Umbilical cord (tissue), 2 donors: ENCODE data around the gene MED13L. TPM values are rescaled to one million over a fixed set of nuclear protein-coding genes. Genes with fewer than 3 reads are reported as not detected.

Source experiments
- DNase-seq: peaks from one replicate; pipeline ENCODE4 v3.0.0-alpha.2; 2015; ENCODE audit warnings: low spot score
- total RNA-seq: library from RNA; depleted of rRNA; stranded (reverse); fragments of >200 nt; gene quantifications from one replicate; pipeline ENCODE4 v1.2.3, GENCODE V29; 2014; ENCODE audit warnings: low replicate concordance; ENCODE audit not compliant: insufficient read depth

The MED13L gene
- total RNA-seq, 1 donor from 2014 or later = 285 TPM

DNA sequence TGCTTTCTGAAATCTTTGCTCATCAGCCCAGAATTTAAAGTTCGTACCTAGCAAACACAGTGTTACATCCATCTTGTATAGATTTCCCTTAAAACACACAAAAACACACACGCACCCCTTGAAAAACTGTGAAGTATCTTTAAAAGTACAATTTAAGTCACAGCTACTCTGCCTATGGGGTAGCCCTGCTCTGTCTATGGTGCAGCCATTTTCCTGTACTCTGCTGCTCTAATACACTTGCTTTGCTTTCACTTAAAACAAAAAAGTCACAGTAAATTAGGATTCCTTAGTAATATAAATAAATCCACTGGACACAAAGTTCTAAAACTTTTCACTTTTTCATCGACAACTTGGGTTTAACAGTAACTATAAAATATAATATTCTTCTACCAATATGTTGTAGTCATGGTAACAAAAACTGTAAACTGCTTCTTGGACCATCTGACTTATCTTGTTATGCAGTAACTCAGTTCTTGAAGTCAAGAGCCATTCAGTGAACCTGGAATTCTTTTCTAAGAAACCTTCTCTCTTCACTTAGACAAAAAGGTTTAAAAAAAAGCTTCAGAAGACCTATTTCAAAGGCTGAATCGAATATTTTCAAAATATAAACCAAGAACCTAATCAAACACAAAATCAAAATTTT is 63.5 kb downstream of the MED13L start:
- no peak for DNase-seq

DNA sequence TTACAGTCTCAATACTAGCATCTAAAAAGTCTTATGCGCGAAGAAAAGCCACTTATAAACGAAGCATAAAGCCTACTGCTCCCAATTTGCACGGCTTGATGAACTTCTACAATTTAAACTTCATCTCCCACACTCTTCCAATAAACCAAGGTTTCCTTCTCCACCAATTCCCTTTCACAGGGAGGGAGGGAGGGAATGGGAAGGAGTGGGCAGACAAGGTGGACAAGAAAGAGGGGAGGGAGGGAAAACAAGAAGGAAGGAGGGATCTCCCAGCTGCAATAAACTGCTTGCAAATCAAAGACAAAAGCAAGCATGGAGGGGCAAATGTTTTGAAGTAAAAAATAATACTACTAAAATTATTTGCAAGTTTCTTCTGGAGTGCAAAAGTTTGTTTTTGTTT is 64.5 kb downstream of the MED13L start:
- DNase-seq = no peak

DNA sequence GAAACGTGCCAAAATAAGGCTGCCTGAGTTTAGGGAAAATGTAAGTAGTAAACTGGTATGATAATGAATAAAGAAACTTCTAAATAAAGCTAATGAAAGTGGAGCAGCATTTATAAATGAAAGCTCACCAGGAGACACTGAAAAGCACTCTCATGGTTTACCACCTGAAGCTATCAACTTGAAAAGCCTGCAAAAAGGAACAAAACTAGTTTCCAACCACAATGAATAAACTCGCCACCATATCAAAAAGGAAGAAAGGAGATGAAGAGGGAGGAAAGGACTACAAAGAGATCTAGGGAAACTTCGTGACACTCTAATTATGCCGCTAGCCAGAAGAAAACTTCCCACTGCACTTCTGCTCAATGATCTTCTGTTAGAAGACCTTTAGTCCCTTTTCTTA is 66.7 kb downstream of the MED13L start:
- DNase-seq = no peak

DNA sequence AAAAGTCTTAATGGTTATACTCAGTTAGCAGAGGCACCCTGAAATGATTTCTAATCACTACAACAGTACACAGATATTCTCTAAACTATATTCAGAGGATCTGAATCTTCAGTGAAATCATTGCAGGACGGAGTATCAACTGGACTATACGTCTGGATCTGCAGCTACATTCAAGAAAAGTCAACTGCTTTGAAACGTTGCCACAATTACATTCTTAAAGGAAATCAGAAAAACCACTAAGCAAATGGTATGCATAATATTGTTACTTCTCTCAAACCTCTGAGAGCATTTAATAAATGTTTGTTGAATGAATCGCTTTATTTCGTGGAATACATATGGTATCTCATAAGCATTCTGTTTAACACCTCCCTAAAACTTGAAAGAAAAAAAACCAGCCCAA is 67.4 kb downstream of the MED13L start:
- DNase-seq = peak; percentile 40

DNA sequence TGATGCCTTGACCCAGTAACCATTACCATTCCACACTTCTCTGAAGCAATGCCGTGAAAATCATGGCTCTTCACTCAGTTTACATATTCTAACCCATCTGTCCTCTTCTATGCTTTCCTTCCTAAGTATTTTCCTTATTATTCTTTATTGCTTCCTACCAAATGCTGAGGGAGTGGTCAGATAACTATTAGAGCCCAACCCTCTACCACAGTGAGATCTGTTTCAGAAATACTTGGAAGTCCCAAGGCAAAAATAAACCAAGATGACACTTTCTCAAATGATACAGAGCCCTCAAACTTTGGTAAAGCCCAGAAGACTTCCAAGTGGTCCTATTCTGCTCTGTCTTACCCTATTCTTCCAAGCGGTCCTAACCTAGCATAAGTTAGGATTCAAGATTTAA is 68.0 kb downstream of the MED13L start:
- no peak for DNase-seq

DNA sequence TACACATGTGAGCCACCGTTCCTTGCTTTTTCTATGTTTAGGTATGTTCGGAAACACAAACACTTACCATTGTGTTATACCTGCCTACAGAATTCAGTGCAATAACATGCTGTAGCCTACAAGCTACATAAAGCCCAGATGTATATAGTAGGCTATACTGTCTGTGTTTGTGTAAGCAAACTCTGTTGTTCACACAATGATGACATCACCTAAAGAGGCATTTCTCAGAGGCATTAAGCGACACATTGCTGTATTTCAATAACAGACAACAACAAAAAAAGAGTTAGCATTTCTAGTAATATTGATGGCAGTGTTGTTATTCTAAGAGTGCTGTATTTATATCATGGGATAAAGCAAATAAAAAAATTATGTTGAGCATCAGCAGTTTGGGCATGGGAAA is 70.2 kb downstream of the MED13L start:
- no peak for DNase-seq

DNA sequence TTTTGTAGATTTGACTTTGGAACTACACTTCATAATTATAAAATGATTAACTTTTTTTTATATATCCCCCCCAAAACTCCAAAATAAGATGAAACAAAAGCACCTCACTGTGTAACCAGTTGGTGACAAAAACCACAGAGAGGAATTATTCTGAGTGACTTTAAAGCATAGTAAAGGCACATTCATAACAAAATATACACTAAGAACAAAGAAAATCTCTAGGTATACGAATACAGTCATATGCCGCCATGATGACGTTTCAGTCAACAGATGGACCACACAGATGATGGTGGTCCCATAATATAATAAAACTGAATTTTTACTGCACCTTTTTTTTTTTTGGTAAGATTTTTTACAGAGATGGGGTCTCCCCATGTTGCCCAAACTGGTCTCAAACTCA is 70.7 kb downstream of the MED13L start:
- no peak for DNase-seq

DNA sequence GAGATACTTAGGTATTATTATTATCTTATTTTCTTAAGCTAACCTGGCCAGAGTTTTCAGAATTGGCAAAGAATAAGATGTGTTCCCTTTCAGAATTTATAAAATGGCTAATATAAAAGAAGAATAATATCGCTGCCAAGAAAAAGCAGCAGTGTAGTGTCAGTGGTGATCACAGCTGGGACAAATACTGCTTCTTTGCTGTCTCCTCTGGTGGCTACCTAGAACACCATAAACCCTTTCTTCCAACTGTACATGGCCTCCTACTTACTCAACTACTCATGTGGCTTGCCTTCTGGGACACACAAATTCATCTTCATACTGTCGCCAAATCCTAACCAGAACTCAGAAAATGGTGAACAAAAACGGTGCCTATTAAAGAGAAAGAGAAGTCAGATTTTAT is 72.7 kb downstream of the MED13L start:
- no peak for DNase-seq

DNA sequence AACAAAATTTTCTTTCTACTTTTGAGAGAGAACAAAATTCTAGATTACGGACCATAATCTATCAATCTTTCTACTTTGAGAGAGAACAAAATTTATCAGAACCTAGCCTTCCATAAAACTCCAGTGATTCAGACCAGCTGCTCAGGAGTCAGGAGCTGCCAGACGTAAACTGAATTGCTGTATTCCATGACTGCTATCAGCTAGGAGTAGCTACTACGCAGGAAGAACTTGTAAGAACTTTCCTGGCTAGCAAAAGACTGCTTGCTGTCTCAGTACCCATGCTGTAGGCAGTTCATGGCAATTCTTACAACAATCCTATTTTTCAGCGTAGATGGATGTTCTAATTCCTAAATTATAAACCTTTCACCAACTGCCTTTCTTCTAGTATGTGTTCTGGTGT is 73.3 kb downstream of the MED13L start:
- DNase-seq = peak; percentile 40

DNA sequence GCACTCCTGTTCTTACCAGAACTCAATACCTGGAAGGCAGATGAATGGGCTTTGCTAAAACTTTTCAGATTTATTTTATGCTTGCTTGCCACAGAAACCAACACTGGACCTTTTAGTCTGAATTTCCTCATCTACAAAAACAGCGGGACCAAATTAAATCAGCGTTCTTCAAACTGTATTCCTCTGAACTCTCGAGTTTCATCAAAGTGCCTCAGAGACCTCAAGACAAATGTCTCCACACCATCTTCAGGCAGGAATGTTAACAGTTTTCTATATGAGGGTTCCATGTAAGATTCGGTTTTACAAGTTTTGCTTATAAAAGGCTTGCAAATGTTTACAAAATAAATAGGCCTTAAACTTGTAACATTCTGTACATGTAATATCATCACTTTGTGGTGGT is 74.6 kb downstream of the MED13L start:
- no peak for DNase-seq

DNA sequence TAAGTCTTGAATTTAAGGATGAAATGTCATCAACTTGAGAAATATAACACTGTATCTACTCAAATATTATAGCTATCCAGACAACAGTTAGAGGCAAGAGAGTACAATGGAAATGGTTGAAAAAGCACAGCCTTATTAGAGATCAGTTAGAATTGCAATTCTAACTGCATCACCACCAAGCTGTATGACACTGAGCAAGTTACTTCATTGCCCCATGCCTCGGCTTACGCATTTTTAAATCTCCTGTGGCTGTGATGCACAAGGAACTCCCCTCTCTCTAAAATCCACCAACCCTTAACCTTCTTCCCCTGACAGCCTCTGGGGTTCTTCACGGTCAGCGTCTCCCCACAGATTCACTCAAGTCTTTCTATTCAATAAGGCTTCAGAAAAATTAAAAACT is 75.1 kb downstream of the MED13L start:
- no peak for DNase-seq

DNA sequence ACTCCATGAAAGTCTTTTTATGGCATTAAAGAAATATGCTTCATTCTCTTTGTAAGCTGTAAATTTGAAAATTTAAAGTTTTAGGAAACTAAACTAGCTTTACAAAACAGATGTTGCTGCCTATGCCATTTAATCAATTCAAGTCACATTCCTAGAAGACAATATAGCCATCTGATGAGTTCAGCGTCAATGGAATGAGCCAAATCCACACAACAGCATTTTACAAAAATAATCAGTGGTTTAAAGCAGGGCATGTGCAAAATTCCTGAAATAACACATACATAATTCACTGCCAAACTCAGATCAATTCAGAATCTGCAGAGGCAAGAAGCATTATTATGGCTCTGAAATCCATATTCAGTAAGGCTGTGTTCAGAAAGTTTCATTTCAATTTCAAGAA is 75.6 kb downstream of the MED13L start:
- DNase-seq = no peak

DNA sequence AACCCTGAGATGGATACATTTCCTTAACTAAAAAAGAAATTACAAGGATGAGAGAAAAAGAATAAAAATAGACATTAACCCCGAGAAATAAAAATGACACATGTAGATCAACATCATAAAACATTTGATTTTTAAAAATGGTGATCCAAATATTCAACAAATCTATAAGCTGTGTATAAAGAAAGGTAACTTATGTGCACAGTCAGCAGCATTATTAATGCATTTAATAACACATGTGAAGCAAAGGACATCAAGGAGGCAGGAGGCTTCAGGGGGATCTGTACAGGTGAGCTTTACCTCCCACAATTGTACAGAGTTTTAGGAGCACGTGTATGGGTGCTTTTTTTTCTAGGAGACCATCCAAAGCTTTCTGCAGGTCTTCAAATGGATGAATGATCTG is 76.1 kb downstream of the MED13L start:
- no peak for DNase-seq

DNA sequence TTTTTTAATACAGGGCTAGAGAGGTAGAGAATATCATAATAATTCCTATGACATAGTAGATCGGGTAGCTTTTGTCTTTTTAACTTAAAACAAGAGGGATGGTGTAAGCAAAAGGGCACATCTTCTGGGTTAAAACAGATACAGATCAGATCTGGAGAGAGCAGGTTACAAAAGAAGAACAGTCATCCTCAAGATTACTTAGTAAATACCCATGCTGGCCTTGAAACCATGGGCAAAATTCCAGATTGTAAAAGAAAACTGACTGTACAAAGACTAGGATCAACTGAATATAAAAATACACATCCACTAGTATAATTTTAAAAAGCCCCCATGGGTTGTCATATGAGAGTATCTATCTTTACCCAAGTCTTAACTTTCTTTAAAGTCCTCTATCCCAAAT is 76.7 kb downstream of the MED13L start:
- DNase-seq = peak; percentile 77

DNA sequence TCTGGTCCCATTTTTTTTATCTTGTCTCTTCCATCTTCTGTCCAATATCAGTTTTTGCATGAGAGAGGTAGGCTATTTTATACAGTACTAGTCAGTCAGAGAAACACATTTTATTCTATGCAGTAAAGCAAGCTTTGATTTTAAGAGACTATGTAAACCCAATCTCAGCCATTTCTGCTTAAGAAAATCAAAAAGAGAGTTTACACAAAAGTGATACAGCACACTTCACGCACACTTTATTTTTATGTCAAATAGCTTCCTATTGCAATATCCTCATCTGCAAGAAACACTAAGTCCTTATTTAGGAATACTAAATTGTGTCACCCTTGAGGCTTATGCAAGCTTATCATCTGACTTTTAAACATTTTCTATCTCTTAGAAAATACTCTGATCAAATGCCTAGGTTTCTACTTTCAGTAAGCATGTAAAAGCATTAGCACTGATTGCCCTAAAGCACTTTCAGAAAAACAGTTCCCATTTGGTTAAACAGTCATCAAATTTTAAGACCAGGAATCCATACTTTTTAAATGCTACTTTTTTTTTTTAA is 78.3 kb downstream of the MED13L start:
- no peak for DNase-seq

DNA sequence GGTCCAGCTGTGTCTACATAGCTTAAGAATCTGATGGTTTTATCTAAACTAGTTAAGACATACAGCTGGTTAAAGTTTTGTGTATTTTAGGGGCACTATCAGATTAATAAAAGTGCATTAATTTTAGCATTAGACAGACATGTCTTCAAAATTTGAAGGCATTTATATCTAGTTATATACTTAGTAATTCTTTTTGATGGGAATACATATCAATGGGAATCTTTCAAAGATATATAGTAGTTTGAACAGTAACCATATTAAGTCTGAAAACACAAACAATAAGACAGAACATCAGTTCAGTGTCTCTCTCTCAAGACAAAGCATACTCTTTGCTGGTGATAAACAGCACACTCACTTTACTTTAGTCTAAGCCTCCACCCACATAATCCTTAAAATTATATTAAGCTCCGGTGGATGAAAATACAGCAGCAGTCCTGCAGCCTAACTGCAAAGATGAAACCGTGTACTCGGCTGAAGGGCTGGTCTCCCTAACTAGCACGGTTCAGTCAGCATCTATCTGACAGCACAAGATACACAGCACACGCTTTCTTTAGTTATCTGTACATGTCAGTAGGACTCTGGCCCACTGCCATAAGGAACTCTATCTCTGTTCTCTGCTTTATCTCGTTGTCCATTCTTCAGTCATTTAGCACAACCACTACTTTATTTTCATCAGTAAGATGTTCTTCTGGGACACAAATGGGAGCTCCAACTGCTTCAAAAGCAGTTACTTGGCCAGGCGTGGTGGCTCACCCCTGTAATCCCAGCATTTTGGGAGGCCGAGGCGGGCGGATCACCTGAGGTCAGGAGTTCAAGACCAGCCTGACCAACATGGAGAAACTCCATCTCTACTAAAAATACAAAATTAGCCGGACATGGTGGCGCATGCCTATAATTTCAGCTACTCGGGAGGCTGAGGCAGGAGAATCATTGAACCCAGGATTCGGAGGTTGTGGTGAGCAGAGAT is 80.5 kb downstream of the MED13L start:
- peak; percentile 90 for DNase-seq

DNA sequence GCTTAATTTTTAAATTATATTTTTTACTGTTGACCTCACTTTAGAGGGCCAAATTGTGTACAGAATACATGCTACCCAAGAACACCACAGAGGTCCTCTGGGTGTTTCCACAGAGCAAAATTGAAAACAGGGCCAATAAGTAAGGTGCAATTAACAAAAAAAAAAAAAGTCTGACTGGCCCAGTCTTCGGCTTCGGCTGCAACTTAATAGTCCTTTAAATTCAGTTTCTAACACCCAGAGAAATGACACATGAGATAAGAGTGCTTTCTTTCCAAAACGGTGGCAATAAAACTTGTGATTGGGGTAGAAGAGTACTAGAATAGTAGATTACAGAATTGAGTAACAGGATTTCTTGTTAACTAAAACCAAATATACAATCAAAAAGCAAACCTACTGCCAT is 81.3 kb downstream of the MED13L start:
- no peak for DNase-seq

DNA sequence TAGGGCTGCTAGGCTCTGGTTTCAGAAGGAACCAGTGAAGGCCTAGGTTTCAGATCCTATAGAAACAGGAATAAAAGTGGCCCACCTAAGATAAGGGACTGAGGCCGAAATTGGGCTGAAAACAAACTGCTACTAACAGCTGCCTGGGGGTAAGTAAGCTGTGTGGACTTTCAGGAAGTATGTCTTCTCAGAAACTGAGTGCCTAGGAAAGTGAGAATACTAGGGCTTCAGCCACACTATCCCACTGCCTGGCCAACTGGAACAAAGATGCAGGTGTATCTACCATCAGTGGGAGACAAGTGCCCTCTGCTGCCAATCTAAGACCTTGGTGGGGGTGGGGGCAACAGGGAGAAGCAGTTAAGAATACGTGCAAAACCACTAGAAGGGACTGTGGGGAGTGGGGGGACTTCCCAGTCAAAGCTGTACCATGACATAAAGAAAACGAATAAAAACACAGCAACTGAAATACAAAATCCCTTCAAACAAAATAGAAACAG is 82.5 kb downstream of the MED13L start:
- DNase-seq = no peak

DNA sequence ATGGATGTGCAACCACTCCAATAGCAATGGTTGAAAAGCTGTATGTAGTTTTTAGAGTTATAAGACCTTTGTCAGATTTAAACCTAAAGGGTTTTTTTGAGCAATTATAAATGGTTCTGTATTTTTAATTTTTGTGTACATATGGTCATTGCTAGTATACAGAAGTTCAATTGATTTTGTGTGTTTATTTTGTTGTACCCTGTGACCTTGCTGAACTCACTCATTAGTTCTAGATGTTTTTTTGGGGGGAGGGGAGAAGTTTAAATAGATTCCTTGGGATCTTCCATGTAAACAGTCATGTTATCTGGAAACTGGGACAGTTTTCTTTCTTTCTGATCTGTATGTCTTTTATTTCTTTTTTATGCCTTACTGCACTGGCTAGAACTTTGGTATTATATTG is 87.8 kb downstream of the MED13L start:
- no peak for DNase-seq

DNA sequence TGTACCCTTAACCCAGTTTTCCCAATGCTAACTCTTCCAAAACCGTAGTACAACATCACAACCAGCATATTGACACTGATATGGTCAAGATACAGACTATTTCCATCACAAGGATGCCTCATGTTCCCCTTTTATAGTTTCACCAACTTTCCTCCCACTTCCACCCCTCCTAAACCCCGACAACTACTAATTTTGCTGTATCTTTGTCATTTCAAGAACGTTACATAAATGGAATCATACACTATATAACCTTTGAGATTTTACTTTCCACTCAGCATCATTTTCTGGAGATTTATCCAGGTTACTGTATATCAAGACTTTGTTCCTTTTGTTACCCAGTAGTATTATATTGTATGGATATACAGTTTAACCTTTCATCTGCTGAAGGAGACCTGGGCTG is 88.9 kb downstream of the MED13L start:
- no peak for DNase-seq

DNA sequence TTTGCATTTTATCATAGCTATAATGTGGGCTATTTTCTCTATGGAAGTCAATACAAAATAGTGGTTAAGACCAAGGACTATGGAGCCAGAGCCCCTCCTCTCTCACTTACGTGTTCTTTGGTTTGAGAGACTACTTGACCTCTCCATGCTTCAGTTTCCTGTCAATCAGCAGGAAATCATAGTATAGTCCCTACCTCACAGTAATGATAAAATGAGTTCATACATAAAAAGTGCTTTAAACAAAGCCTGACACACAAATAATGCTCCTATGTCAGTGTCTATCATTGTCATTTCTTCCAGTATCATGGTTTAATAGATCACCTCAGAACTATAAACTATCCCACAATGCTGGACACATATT is 90.4 kb downstream of the MED13L start:
- no peak for DNase-seq

DNA sequence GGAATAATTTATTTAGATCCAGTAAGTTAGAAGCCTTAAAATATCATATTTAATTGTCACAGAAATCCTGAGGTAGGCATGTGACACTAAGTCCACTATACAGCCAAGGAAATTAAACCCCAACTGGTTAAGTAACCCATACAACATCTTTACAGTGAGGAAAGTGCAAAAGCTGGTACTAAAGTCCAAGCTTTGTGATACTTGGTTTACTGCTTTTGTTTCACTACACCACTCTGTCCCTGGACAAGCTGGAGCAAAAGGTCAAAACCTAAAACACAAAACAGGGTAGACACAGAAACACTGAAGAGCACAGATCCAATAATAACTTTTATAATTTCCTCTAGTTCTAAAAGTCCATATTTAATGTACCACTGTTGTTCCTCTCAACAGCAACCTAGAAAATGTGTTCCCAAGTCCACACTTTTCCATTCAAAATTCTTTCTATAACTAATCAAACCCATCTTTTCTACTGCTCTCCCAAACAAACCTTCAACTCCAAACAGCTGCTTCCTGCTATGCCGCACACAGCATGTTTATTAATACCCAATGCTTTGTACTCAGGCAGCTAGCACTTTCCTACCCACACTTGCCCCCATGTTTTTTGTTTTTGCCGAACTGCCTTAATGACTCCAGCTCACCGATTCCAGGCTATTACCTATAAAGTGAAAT is 90.9 kb downstream of the MED13L start:
- no peak for DNase-seq
